ENCODE data around the gene FXYD6. TPM values are rescaled to one million over a fixed set of nuclear protein-coding genes. Genes with fewer than 3 reads are reported as not detected.

Gene FXYD6
- total RNA-seq, 2 experiments from 2014 or later = not detected

- H3K4me1 ChIP-seq (ENCODE audit: insufficient read depth, low read length, poor library complexity, severe bottlenecking) = no peaks in the 10 kb centered on the region
- H3K27ac ChIP-seq (ENCODE audit: low read depth, low read length, poor library complexity, severe bottlenecking) = no peak overlapping the region
- no peaks in the 10 kb centered on the region for H4K20me1 ChIP-seq (ENCODE audit: insufficient read depth, low read length)
- H3K9me3 ChIP-seq (ENCODE audit: low read length) = no peaks in the 10 kb centered on the region
- H3K36me3 ChIP-seq (ENCODE audit: insufficient read depth, low read length) = no peaks in the 10 kb centered on the region
- CTCF ChIA-PET (ENCODE audit: unreplicated experiment) = interaction anchor here (0.8 to 1.1 kb wide), 3 partner anchors 103 to 209 kb away, joined by 3 to 4 read pairs (median 3); no protein-coding TSS in a partner anchor
- H2AFZ ChIP-seq (ENCODE audit: low read length) = no peak overlapping the region
- POLR2A ChIA-PET = interaction anchor here (0.6 to 1.5 kb wide), 2 partner anchors 10 to 201 kb away, joined by 4 read pairs; no protein-coding TSS in a partner anchor
- H3K9me2 ChIP-seq (ENCODE audit: insufficient read depth, low read length) = no peaks in the 10 kb centered on the region
- intact Hi-C loops (cut with micrococcal nuclease; ENCODE audit: unreplicated experiment) = loop anchor here (1.0 kb wide), 2 partner anchors 103 to 209 kb away; no protein-coding TSS in a partner anchor
- peak; percentile 67 for DNase-seq (ENCODE audit: low spot score)
- H3K79me2 ChIP-seq (ENCODE audit: insufficient read depth, low read depth, low read length) = no peaks in the 10 kb centered on the region
- no peak for TF ChIP-seq EZH2phosphoT487 (IDR thresholded peaks at IDR 0.05; ENCODE audit: borderline replicate concordance, low read depth, low read length)
- TF ChIP-seq CTCF (conservative IDR thresholded peaks at IDR 0.05; ENCODE audit: low read length) = peak; percentile 96
- no peak overlapping the region for H3K4me3 ChIP-seq (ENCODE audit: low read depth, low read length, poor library complexity, severe bottlenecking)
- BruUV-seq (replicated peaks) = no TSS peak
- no peak overlapping the region for H3K4me2 ChIP-seq (ENCODE audit: low read length)
Observed at GRCh38 chr11:117843666-117844484, 32.6 kb downstream of the FXYD6 start.

- Histone ChIP-seq H3K27ac (ENCODE audit: low read depth, low read length, poor library complexity, severe bottlenecking) (no peak overlapping the region), H4K20me1 (ENCODE audit: insufficient read depth, low read length) (no peaks in the 10 kb centered on the region), H3K9me2 (ENCODE audit: insufficient read depth, low read length) (no peaks in the 10 kb centered on the region), H3K4me2 (ENCODE audit: low read length) (no peak overlapping the region), H3K9me3 (ENCODE audit: low read length) (no peaks in the 10 kb centered on the region), H3K36me3 (ENCODE audit: insufficient read depth, low read length) (no peaks in the 10 kb centered on the region), H2AFZ (ENCODE audit: low read length) (no peak overlapping the region), H3K4me1 (ENCODE audit: insufficient read depth, low read length, poor library complexity, severe bottlenecking) (no peaks in the 10 kb centered on the region), H3K79me2 (ENCODE audit: insufficient read depth, low read depth, low read length) (no peaks in the 10 kb centered on the region), H3K4me3 (ENCODE audit: low read depth, low read length, poor library complexity, severe bottlenecking) (no peak overlapping the region)
- CTCF ChIA-PET (ENCODE audit: unreplicated experiment) = interaction anchor here (1.1 to 1.4 kb wide), 2 partner anchors 105 to 211 kb away, joined by 3 to 4 read pairs; no protein-coding TSS in a partner anchor
- DNase-seq (ENCODE audit: low spot score) = no peak
- intact Hi-C loops (cut with micrococcal nuclease; ENCODE audit: unreplicated experiment) = no loop called here
- BruUV-seq (replicated peaks) = no TSS peak
- POLR2A ChIA-PET = interaction anchor here (1.5 kb wide), 1 partner anchor 8 kb away, joined by 4 read pairs; no protein-coding TSS in a partner anchor
- TF ChIP-seq EZH2phosphoT487 (IDR thresholded peaks at IDR 0.05; ENCODE audit: borderline replicate concordance, low read depth, low read length) (no peak), CTCF (conservative IDR thresholded peaks at IDR 0.05; ENCODE audit: low read length) (no peak)
Observed at GRCh38 chr11:117842131-117842941, 34.1 kb downstream of the FXYD6 start.

Data from OCI-LY7 (cell line).